IMR-90 (cell line): Measurements from ENCODE around the gene CD55.

Source experiments
- BHLHE40 ChIP-seq: fragments of 150-350 bp; IDR thresholded peaks from 2 replicates; pipeline ENCODE4 v1.6.1; 2016; ENCODE audit warnings: mild to moderate bottlenecking, low read depth, low read length
- CEBPB ChIP-seq: IDR thresholded peaks from 2 replicates; pipeline ENCODE4 v1.6.1; 2012; ENCODE audit warnings: low read depth, low read length, improper control_type of control experiment
- CHD1 ChIP-seq: IDR thresholded peaks from 2 replicates; pipeline ENCODE4 v1.6.1; 2012; ENCODE audit warnings: low read depth, low read length, improper control_type of control experiment
- FOS ChIP-seq: fragments of 150-350 bp; IDR thresholded peaks from 2 replicates; pipeline ENCODE4 v1.6.1; 2016; ENCODE audit warnings: low read depth, low read length
- MAFK ChIP-seq: IDR thresholded peaks from 2 replicates; pipeline ENCODE4 v1.6.1; 2012; ENCODE audit warnings: low read depth, low read length, improper control_type of control experiment
- MXI1 ChIP-seq: IDR thresholded peaks from 2 replicates; pipeline ENCODE4 v1.6.1; 2012; ENCODE audit warnings: low read depth, mild to moderate bottlenecking, low read length, moderate library complexity, borderline replicate concordance
- NFE2L2 ChIP-seq: fragments of 150-350 bp; IDR thresholded peaks from 2 replicates; pipeline ENCODE4 v1.6.1; 2016; ENCODE audit warnings: low read depth, mild to moderate bottlenecking, low read length
- POLR2A ChIP-seq: IDR thresholded peaks from 2 replicates; pipeline ENCODE4 v1.6.1; 2012; ENCODE audit warnings: mild to moderate bottlenecking, low read depth, low read length
- RAD21 ChIP-seq: IDR thresholded peaks from 2 replicates; pipeline ENCODE4 v1.6.1; 2012; ENCODE audit warnings: low read length, improper control_type of control experiment
- RCOR1 ChIP-seq: IDR thresholded peaks from 2 replicates; pipeline ENCODE4 v1.6.1; 2012; ENCODE audit warnings: mild to moderate bottlenecking, low read length, improper control_type of control experiment; ENCODE audit not compliant: insufficient replicate concordance
- RFX5 ChIP-seq: IDR thresholded peaks from 2 replicates; pipeline ENCODE4 v1.8.0; 2012; ENCODE audit warnings: low read depth, mild to moderate bottlenecking, low read length, moderate library complexity
- SMC3 ChIP-seq: fragments of 150-350 bp; IDR thresholded peaks from 2 replicates; pipeline ENCODE4 v1.6.1; 2016; ENCODE audit warnings: low read depth, mild to moderate bottlenecking, antibody characterized with exemption, low read length, moderate library complexity
- TF ChIP-seq, protein P1 (sequence below): conservative IDR thresholded peaks from 2 replicates; pipeline ENCODE4 v1.5.1; 2012; ENCODE audit warnings: mild to moderate bottlenecking, low read depth, low read length, improper control_type of control experiment
- TF ChIP-seq, protein P2 (sequence below): fragments of 150-350 bp; IDR thresholded peaks from 2 replicates; pipeline ENCODE4 v1.6.1; 2017; ENCODE audit warnings: mild to moderate bottlenecking, antibody characterized with exemption, low read length, low read depth

GRCh38 chr1:207330011-207330710, 8.7 kb downstream of the CD55 start:
- TF ChIP-seq, protein P1, sequence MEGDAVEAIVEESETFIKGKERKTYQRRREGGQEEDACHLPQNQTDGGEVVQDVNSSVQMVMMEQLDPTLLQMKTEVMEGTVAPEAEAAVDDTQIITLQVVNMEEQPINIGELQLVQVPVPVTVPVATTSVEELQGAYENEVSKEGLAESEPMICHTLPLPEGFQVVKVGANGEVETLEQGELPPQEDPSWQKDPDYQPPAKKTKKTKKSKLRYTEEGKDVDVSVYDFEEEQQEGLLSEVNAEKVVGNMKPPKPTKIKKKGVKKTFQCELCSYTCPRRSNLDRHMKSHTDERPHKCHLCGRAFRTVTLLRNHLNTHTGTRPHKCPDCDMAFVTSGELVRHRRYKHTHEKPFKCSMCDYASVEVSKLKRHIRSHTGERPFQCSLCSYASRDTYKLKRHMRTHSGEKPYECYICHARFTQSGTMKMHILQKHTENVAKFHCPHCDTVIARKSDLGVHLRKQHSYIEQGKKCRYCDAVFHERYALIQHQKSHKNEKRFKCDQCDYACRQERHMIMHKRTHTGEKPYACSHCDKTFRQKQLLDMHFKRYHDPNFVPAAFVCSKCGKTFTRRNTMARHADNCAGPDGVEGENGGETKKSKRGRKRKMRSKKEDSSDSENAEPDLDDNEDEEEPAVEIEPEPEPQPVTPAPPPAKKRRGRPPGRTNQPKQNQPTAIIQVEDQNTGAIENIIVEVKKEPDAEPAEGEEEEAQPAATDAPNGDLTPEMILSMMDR: no peak
- TF ChIP-seq POLR2A (no peak), CEBPB (no peak), CHD1 (no peak), RFX5 (no peak), BHLHE40 (no peak), MAFK (no peak), MXI1 (no peak), SMC3 (no peak), RAD21 (no peak), RCOR1 (no peak), NFE2L2 (no peak), FOS (no peak)
- TF ChIP-seq, protein P2, sequence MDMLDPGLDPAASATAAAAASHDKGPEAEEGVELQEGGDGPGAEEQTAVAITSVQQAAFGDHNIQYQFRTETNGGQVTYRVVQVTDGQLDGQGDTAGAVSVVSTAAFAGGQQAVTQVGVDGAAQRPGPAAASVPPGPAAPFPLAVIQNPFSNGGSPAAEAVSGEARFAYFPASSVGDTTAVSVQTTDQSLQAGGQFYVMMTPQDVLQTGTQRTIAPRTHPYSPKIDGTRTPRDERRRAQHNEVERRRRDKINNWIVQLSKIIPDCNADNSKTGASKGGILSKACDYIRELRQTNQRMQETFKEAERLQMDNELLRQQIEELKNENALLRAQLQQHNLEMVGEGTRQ: no peak
